ENCODE measurements around the gene RUBCN. TPM values are rescaled to one million over a fixed set of nuclear protein-coding genes. Genes with fewer than 3 reads are reported as not detected.

RUBCN gene
- total RNA-seq, 2 experiments from 2014 or later, result 20.8 to 22.0 TPM

DNA sequence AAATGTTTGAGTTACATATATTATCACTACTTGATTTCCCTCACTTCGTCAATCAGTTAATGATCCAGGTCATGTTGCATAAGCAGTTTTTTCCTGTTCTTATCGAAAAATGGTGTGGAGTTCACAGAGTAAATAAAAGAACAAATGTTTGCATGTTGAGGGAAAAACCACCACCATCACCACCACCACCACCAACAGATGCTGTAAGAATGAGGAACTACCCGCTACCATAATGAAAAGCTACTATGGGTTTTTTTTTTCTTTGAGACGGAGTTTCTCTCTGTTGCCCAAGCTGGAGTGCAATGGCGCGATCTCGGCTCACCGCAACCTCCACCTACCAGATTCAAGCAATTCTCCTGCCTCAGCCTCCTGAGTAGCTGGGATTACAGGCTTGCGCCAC is 27.6 kb downstream of the RUBCN start:
- peaks cover 26% of the 10 kb centered on the region for H3K4me1 Mint-ChIP-seq (ENCODE audit: low read depth)
- no peak overlapping the region for H3K27ac Mint-ChIP-seq
- no peak overlapping the region for H3K4me3 Mint-ChIP-seq
- CTCF ChIA-PET, result interaction anchor here (0.7 kb wide), 1 partner anchor 16 kb away, joined by 3 read pairs; no protein-coding TSS in a partner anchor
- H3K36me3 Mint-ChIP-seq (ENCODE audit: low read depth), result peaks cover 17% of the 10 kb centered on the region
- no peaks in the 10 kb centered on the region for H3K9me3 Mint-ChIP-seq
- no peak for DNase-seq
- intact Hi-C loops (cut with micrococcal nuclease), result no loop called here
- no peaks in the 10 kb centered on the region for H3K27me3 Mint-ChIP-seq (ENCODE audit: low read depth)

- Mint-ChIP-seq H3K27me3 (ENCODE audit: low read depth) (no peaks in the 10 kb centered on the region), H3K36me3 (ENCODE audit: low read depth) (peaks cover 23% of the 10 kb centered on the region), H3K9me3 (no peaks in the 10 kb centered on the region), H3K4me3 (no peak overlapping the region), H3K4me1 (ENCODE audit: low read depth) (peaks cover 7% of the 10 kb centered on the region), H3K27ac (no peak overlapping the region)
- CTCF ChIA-PET, result no interaction called here
- intact Hi-C loops (cut with micrococcal nuclease), result no loop called here
- no peak for DNase-seq
These were observed 30.0 kb downstream of the RUBCN start for GRCh38 chr3:197706658-197707057.

GRCh38 chr3:197701841-197702240 is 34.9 kb downstream of the RUBCN start:
- CTCF ChIA-PET, result interaction anchor here (0.6 kb wide), 1 partner anchor 101 kb away, joined by 3 read pairs; no protein-coding TSS in a partner anchor
- Mint-ChIP-seq H3K4me1 (ENCODE audit: low read depth) (peaks cover 5% of the 10 kb centered on the region), H3K4me3 (no peak overlapping the region), H3K9me3 (no peaks in the 10 kb centered on the region), H3K36me3 (ENCODE audit: low read depth) (peaks cover 51% of the 10 kb centered on the region), H3K27ac (no peak overlapping the region), H3K27me3 (ENCODE audit: low read depth) (no peaks in the 10 kb centered on the region)
- intact Hi-C loops (cut with micrococcal nuclease), result no loop called here
- DNase-seq, result no peak

GRCh38 chr3:197700095-197700494 is 36.6 kb downstream of the RUBCN start:
- Mint-ChIP-seq H3K9me3 (no peaks in the 10 kb centered on the region), H3K4me3 (no peak overlapping the region), H3K27me3 (ENCODE audit: low read depth) (no peaks in the 10 kb centered on the region), H3K4me1 (ENCODE audit: low read depth) (peaks cover 5% of the 10 kb centered on the region), H3K27ac (no peak overlapping the region), H3K36me3 (ENCODE audit: low read depth) (peaks cover 46% of the 10 kb centered on the region)
- CTCF ChIA-PET, result interaction anchor here (0.7 kb wide), 2 partner anchors 11 to 78 kb away, joined by 3 to 4 read pairs; no protein-coding TSS in a partner anchor
- DNase-seq, result no peak
- intact Hi-C loops (cut with micrococcal nuclease), result no loop called here

DNA sequence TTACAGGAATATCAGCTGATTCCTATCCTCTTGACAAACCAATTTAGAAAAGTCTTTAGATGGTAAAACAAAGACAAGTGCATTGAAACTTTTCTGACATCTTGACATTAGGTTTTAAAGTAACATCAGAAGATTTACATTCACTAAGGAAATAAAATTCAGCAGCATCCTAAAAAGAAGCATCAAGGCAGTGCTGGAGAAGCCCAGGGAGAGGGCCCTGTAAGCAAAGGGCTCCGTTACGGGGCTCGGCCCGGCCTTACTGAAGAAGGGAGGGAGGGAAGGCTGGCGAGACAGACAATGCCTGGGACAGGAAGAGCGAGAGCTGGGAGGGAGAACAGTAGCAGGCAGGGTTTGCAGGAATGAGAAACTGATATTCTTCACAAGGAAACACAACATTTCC is 39.3 kb downstream of the RUBCN start:
- intact Hi-C loops (cut with micrococcal nuclease), result no loop called here
- no peak for DNase-seq
- Mint-ChIP-seq H3K36me3 (ENCODE audit: low read depth) (peaks cover 42% of the 10 kb centered on the region), H3K9me3 (no peaks in the 10 kb centered on the region), H3K4me1 (ENCODE audit: low read depth) (peaks cover 5% of the 10 kb centered on the region), H3K4me3 (no peak overlapping the region), H3K27me3 (ENCODE audit: low read depth) (no peaks in the 10 kb centered on the region), H3K27ac (no peak overlapping the region)
- CTCF ChIA-PET, result no interaction called here

GRCh38 chr3:197694251-197694650 is 42.5 kb downstream of the RUBCN start:
- H3K4me1 Mint-ChIP-seq (ENCODE audit: low read depth), result peaks cover 4% of the 10 kb centered on the region
- no peaks in the 10 kb centered on the region for H3K9me3 Mint-ChIP-seq
- no peak for DNase-seq
- no peaks in the 10 kb centered on the region for H3K27me3 Mint-ChIP-seq (ENCODE audit: low read depth)
- H3K36me3 Mint-ChIP-seq (ENCODE audit: low read depth), result peaks cover 32% of the 10 kb centered on the region
- CTCF ChIA-PET, result no interaction called here
- H3K4me3 Mint-ChIP-seq, result no peak overlapping the region
- no peak overlapping the region for H3K27ac Mint-ChIP-seq
- intact Hi-C loops (cut with micrococcal nuclease), result no loop called here

DNA sequence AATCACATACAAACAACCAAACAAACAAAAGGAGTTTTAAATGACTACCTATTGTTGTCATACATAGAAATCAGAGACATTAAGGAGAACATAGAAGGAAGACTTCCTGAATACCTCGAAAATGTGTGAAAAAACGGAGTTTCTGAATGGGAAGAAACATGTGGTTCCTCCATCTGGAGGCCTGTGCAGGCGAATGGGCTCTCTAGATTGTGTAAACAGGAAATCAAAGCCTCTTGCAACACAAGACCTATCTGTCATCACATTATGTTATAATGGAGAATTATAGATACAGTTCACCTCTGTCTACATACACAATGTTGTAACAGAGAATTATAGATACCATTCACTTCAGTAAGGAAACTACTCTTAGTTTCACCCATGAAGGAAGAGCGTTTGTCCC is 44.1 kb downstream of the RUBCN start:
- CTCF ChIA-PET, result interaction anchor here (1.0 to 1.3 kb wide), 2 partner anchors 12 to 17 kb away, joined by 3 read pairs; no protein-coding TSS in a partner anchor
- peaks cover 24% of the 10 kb centered on the region for H3K36me3 Mint-ChIP-seq (ENCODE audit: low read depth)
- no peaks in the 10 kb centered on the region for H3K9me3 Mint-ChIP-seq
- H3K4me1 Mint-ChIP-seq (ENCODE audit: low read depth), result no peaks in the 10 kb centered on the region
- intact Hi-C loops (cut with micrococcal nuclease), result no loop called here
- no peak for DNase-seq
- H3K27ac Mint-ChIP-seq, result no peak overlapping the region
- no peak overlapping the region for H3K4me3 Mint-ChIP-seq
- H3K27me3 Mint-ChIP-seq (ENCODE audit: low read depth), result no peaks in the 10 kb centered on the region

GRCh38 chr3:197690754-197691153 is 46.0 kb downstream of the RUBCN start:
- CTCF ChIA-PET, result no interaction called here
- Mint-ChIP-seq H3K36me3 (ENCODE audit: low read depth) (peaks cover 17% of the 10 kb centered on the region), H3K4me3 (no peak overlapping the region), H3K9me3 (no peaks in the 10 kb centered on the region), H3K4me1 (ENCODE audit: low read depth) (peaks cover 2% of the 10 kb centered on the region), H3K27me3 (ENCODE audit: low read depth) (no peaks in the 10 kb centered on the region), H3K27ac (no peak overlapping the region)
- DNase-seq, result no peak
- intact Hi-C loops (cut with micrococcal nuclease), result no loop called here

GRCh38 chr3:197687570-197687969 is 49.1 kb downstream of the RUBCN start:
- Mint-ChIP-seq H3K36me3 (ENCODE audit: low read depth) (peaks cover 13% of the 10 kb centered on the region), H3K27ac (no peak overlapping the region), H3K4me3 (no peak overlapping the region), H3K4me1 (ENCODE audit: low read depth) (peaks cover 2% of the 10 kb centered on the region), H3K9me3 (no peaks in the 10 kb centered on the region), H3K27me3 (ENCODE audit: low read depth) (no peaks in the 10 kb centered on the region)
- intact Hi-C loops (cut with micrococcal nuclease), result no loop called here
- DNase-seq, result no peak
- CTCF ChIA-PET, result no interaction called here

- H3K4me3 Mint-ChIP-seq, result no peak overlapping the region
- no peak for DNase-seq
- H3K36me3 Mint-ChIP-seq (ENCODE audit: low read depth), result peaks cover 14% of the 10 kb centered on the region
- no peaks in the 10 kb centered on the region for H3K27me3 Mint-ChIP-seq (ENCODE audit: low read depth)
- peaks cover 2% of the 10 kb centered on the region for H3K4me1 Mint-ChIP-seq (ENCODE audit: low read depth)
- intact Hi-C loops (cut with micrococcal nuclease), result no loop called here
- no peak overlapping the region for H3K27ac Mint-ChIP-seq
- CTCF ChIA-PET, result interaction anchor here (0.6 to 1.8 kb wide), 2 partner anchors 88 to 219 kb away, joined by 3 to 5 read pairs; no protein-coding TSS in a partner anchor
- H3K9me3 Mint-ChIP-seq, result no peaks in the 10 kb centered on the region
These were observed 49.8 kb downstream of the RUBCN start for GRCh38 chr3:197686899-197687298.

DNA sequence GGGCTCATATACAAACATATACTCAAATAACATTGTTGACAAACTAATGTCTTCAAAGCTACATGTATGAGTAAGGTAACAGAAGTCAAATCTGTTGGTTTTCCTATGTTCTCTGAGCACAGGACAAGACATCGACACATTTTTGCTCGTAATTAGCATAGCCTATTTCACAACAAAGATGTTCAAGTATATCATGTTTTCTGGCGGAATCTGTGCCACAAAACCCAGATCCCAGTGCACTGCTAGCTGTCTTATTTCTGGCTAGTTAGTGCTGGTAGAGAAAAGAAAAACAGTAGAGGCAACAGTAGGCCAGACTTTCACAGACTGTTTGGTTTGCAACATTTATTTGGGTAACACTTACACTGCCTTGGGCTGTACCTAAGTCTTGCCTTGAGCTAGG is 51.2 kb downstream of the RUBCN start:
- no peaks in the 10 kb centered on the region for H3K27me3 Mint-ChIP-seq (ENCODE audit: low read depth)
- no peak for DNase-seq
- no peaks in the 10 kb centered on the region for H3K9me3 Mint-ChIP-seq
- CTCF ChIA-PET, result interaction anchor here (1.8 kb wide), 1 partner anchor 86 kb away, joined by 5 read pairs; no protein-coding TSS in a partner anchor
- intact Hi-C loops (cut with micrococcal nuclease), result no loop called here
- H3K4me3 Mint-ChIP-seq, result no peak overlapping the region
- peaks cover 2% of the 10 kb centered on the region for H3K4me1 Mint-ChIP-seq (ENCODE audit: low read depth)
- no peak overlapping the region for H3K27ac Mint-ChIP-seq
- peaks cover 13% of the 10 kb centered on the region for H3K36me3 Mint-ChIP-seq (ENCODE audit: low read depth)

- H3K4me3 Mint-ChIP-seq, result no peak overlapping the region
- no peak overlapping the region for H3K27ac Mint-ChIP-seq
- peaks cover 7% of the 10 kb centered on the region for H3K9me3 Mint-ChIP-seq
- H3K27me3 Mint-ChIP-seq (ENCODE audit: low read depth), result no peaks in the 10 kb centered on the region
- H3K36me3 Mint-ChIP-seq (ENCODE audit: low read depth), result peaks cover 17% of the 10 kb centered on the region
- CTCF ChIA-PET, result interaction anchor here (1.0 kb wide), 1 partner anchor 13 kb away, joined by 3 read pairs; no protein-coding TSS in a partner anchor
- no peak for DNase-seq
- intact Hi-C loops (cut with micrococcal nuclease), result loop anchor here (5.0 kb wide), 1 partner anchor 119 kb away; no protein-coding TSS in a partner anchor
- peaks cover 2% of the 10 kb centered on the region for H3K4me1 Mint-ChIP-seq (ENCODE audit: low read depth)
These were observed 53.5 kb downstream of the RUBCN start for GRCh38 chr3:197683191-197683590.

DNA sequence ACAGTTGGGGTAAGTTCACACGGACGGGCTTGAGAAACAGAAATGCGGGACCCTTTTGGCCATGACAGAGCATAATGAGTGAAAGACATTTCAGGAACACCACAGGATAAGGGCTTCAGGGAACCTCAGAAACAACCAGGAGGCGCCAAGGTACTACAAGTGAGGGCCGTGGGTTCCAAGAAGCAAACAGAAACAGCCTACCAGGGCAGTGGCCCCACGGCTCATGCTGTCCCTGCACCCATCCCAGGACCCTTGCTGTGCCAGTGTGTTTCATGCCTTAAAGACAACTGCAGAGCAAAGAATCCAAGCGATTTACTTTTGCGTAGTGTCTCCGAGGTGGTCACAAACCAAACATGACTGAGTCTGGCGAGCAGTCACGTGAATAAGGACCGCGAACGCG is 54.0 kb downstream of the RUBCN start:
- no peak overlapping the region for H3K4me3 Mint-ChIP-seq
- peaks cover 10% of the 10 kb centered on the region for H3K9me3 Mint-ChIP-seq
- intact Hi-C loops (cut with micrococcal nuclease), result loop anchor here (5.0 kb wide), 1 partner anchor 120 kb away; no protein-coding TSS in a partner anchor
- peak; percentile 14 for DNase-seq
- H3K36me3 Mint-ChIP-seq (ENCODE audit: low read depth), result peaks cover 21% of the 10 kb centered on the region
- H3K27ac Mint-ChIP-seq, result no peak overlapping the region
- peaks cover 2% of the 10 kb centered on the region for H3K4me1 Mint-ChIP-seq (ENCODE audit: low read depth)
- H3K27me3 Mint-ChIP-seq (ENCODE audit: low read depth), result no peaks in the 10 kb centered on the region
- CTCF ChIA-PET, result no interaction called here

Measured in activated naive CD4-positive, alpha-beta T cell treated with anti-CD3 and anti-CD28 coated beads for 36 hours (primary cell).